Measurements from ENCODE around the gene TMTC4. TPM values are rescaled to one million over a fixed set of nuclear protein-coding genes. Genes with fewer than 3 reads are reported as not detected.

The TMTC4 gene
- total RNA-seq, 5 donors from 2014 or later (not counting 1 experiment from before 2014, with no cell fraction given) = 7.0 to 52.2 (median 27.7) TPM

- peaks cover 2 to 59% of the 10 kb centered on the region in 2 donors for H3K36me3 ChIP-seq (ENCODE audit: control insufficient read depth in 2 of 2, extremely low read depth in 1 of 2, insufficient read depth in 1 of 2, low read length in 1 of 2)
- no peaks in the 10 kb centered on the region for H3K9me3 ChIP-seq
- no peak overlapping the region for H3K4me3 Mint-ChIP-seq
Observed at GRCh38 chr13:100662468-100663211, 12.0 kb downstream of the TMTC4 start.

GRCh38 chr13:100660761-100661160 is 13.8 kb downstream of the TMTC4 start:
- H3K27ac Mint-ChIP-seq = no peak overlapping the region

More at GRCh38 chr13:100662468-100663211, 12.0 kb downstream of the TMTC4 start:
- no peaks in the 10 kb centered on the region for H3K9me3 Mint-ChIP-seq
- Histone ChIP-seq H3K4me3 (ENCODE audit: control insufficient read depth in 1 of 2, extremely low read depth in 1 of 2, low read length in 1 of 2) (no peak overlapping the region), H3K27me3 (replicated peaks in 1 of 2; ENCODE audit: control insufficient read depth in 2 of 2, extremely low read depth in 1 of 2, insufficient read depth in 2 of 2, low read length in 1 of 2) (no peaks in the 10 kb centered on the region), H3K4me1 (ENCODE audit: control insufficient read depth in 1 of 2, extremely low read depth in 1 of 2, insufficient read depth in 2 of 2, low read length in 2 of 2) (peaks cover 6 to 19% of the 10 kb centered on the region in 2 experiments), H3K27ac (ENCODE audit: low read length) (no peak overlapping the region)
- H3K36me3 Mint-ChIP-seq = peaks cover 67% of the 10 kb centered on the region
- DNase-seq (no peak), ATAC-seq (replicated peaks in 1 of 4) (no peak)
- WGBS (ENCODE audit: insufficient coverage) = 89% methylated on average over 20 of the region's 24 CpGs
- ChIA-PET POLR2A (no interaction called here), CTCF (no interaction called here)
- H3K4me1 Mint-ChIP-seq = peaks cover 16 to 23% (median 20%) of the 10 kb centered on the region in 3 donors
- H3K27ac Mint-ChIP-seq = no peak overlapping the region
- no peaks in the 10 kb centered on the region for H3K27me3 Mint-ChIP-seq

GRCh38 chr13:100659578-100659977 is 15.0 kb downstream of the TMTC4 start:
- H3K36me3 ChIP-seq (ENCODE audit: control insufficient read depth in 2 of 2, extremely low read depth in 1 of 2, insufficient read depth in 1 of 2, low read length in 1 of 2) = peaks cover 2 to 53% of the 10 kb centered on the region in 2 donors
- no peak overlapping the region for H3K4me3 ChIP-seq (ENCODE audit: control insufficient read depth in 1 of 2, extremely low read depth in 1 of 2, low read length in 1 of 2)
- no peak overlapping the region for H3K27ac ChIP-seq (ENCODE audit: low read length)
- no peak overlapping the region for H3K4me3 Mint-ChIP-seq
- no peaks in the 10 kb centered on the region for H3K9me3 ChIP-seq
- H3K4me1 Mint-ChIP-seq = peaks cover 16 to 23% (median 20%) of the 10 kb centered on the region in 3 donors
- peaks cover 6 to 19% of the 10 kb centered on the region in 2 experiments for H3K4me1 ChIP-seq (ENCODE audit: control insufficient read depth in 1 of 2, extremely low read depth in 1 of 2, insufficient read depth in 2 of 2, low read length in 2 of 2)
- H3K27me3 ChIP-seq (replicated peaks in 1 of 2; ENCODE audit: control insufficient read depth in 2 of 2, extremely low read depth in 1 of 2, insufficient read depth in 2 of 2, low read length in 1 of 2) = no peaks in the 10 kb centered on the region
- DNase-seq (no peak), ATAC-seq (replicated peaks in 1 of 4) (no peak)
- peaks cover 60% of the 10 kb centered on the region for H3K36me3 Mint-ChIP-seq
- ChIA-PET CTCF (no interaction called here), POLR2A (no interaction called here)
- no peaks in the 10 kb centered on the region for H3K27me3 Mint-ChIP-seq
- no peaks in the 10 kb centered on the region for H3K9me3 Mint-ChIP-seq
- 89% methylated on average over 2 of the region's 4 CpGs for WGBS (ENCODE audit: insufficient coverage)
- H3K27ac Mint-ChIP-seq = peak overlapping the region in 1 of 2 donors; percentile 22

More at GRCh38 chr13:100660761-100661160, 13.8 kb downstream of the TMTC4 start:
- H3K9me3 Mint-ChIP-seq = no peaks in the 10 kb centered on the region
- DNase-seq (no peak), ATAC-seq (replicated peaks in 1 of 4) (no peak)
- peaks cover 61% of the 10 kb centered on the region for H3K36me3 Mint-ChIP-seq
- peaks cover 2 to 60% of the 10 kb centered on the region in 2 donors for H3K36me3 ChIP-seq (ENCODE audit: control insufficient read depth in 2 of 2, extremely low read depth in 1 of 2, insufficient read depth in 1 of 2, low read length in 1 of 2)
- POLR2A ChIA-PET = no interaction called here
- no peak overlapping the region for H3K4me3 ChIP-seq (ENCODE audit: control insufficient read depth in 1 of 2, extremely low read depth in 1 of 2, low read length in 1 of 2)
- WGBS (ENCODE audit: insufficient coverage) = 86% methylated on average over 7 of the region's 8 CpGs
- H3K27me3 ChIP-seq (replicated peaks in 1 of 2; ENCODE audit: control insufficient read depth in 2 of 2, extremely low read depth in 1 of 2, insufficient read depth in 2 of 2, low read length in 1 of 2) = no peaks in the 10 kb centered on the region
- H3K9me3 ChIP-seq = no peaks in the 10 kb centered on the region
- H3K4me1 Mint-ChIP-seq = peaks cover 16 to 23% (median 20%) of the 10 kb centered on the region in 3 donors
- CTCF ChIA-PET = no interaction called here
- no peak overlapping the region for H3K27ac ChIP-seq (ENCODE audit: low read length)
- no peaks in the 10 kb centered on the region for H3K27me3 Mint-ChIP-seq
- no peak overlapping the region for H3K4me3 Mint-ChIP-seq
- H3K4me1 ChIP-seq (ENCODE audit: control insufficient read depth in 1 of 2, extremely low read depth in 1 of 2, insufficient read depth in 2 of 2, low read length in 2 of 2) = peaks cover 6 to 19% of the 10 kb centered on the region in 2 experiments

GRCh38 chr13:100658363-100658762 is 16.2 kb downstream of the TMTC4 start:
- H3K9me3 Mint-ChIP-seq = no peaks in the 10 kb centered on the region
- POLR2A ChIA-PET = no interaction called here
- Histone ChIP-seq H3K9me3 (no peaks in the 10 kb centered on the region), H3K36me3 (ENCODE audit: control insufficient read depth in 2 of 2, extremely low read depth in 1 of 2, insufficient read depth in 1 of 2, low read length in 1 of 2) (peaks cover 2 to 48% of the 10 kb centered on the region in 2 donors), H3K27me3 (replicated peaks in 1 of 2; ENCODE audit: control insufficient read depth in 2 of 2, extremely low read depth in 1 of 2, insufficient read depth in 2 of 2, low read length in 1 of 2) (no peaks in the 10 kb centered on the region), H3K4me1 (ENCODE audit: control insufficient read depth in 1 of 2, extremely low read depth in 1 of 2, insufficient read depth in 2 of 2, low read length in 2 of 2) (peaks cover 6 to 19% of the 10 kb centered on the region in 2 experiments), H3K4me3 (ENCODE audit: control insufficient read depth in 1 of 2, extremely low read depth in 1 of 2, low read length in 1 of 2) (no peak overlapping the region), H3K27ac (ENCODE audit: low read length) (no peak overlapping the region)
- no peaks in the 10 kb centered on the region for H3K27me3 Mint-ChIP-seq
- H3K27ac Mint-ChIP-seq = peak overlapping the region in 1 of 2 donors; percentile 44
- DNase-seq (no peak), ATAC-seq (replicated peaks in 1 of 4) (peak in 1 of 4 experiments; percentile 37)
- WGBS (ENCODE audit: insufficient coverage) = 39% methylated on average over 2 of the region's 2 CpGs
- CTCF ChIA-PET = no interaction called here
- peaks cover 16 to 23% (median 20%) of the 10 kb centered on the region in 3 donors for H3K4me1 Mint-ChIP-seq
- H3K36me3 Mint-ChIP-seq = peaks cover 58% of the 10 kb centered on the region
- H3K4me3 Mint-ChIP-seq = peak overlapping the region in 1 of 3 donors; percentile 1

GRCh38 chr13:100657881-100658315 is 16.7 kb downstream of the TMTC4 start:
- Histone ChIP-seq H3K4me3 (ENCODE audit: control insufficient read depth in 1 of 2, extremely low read depth in 1 of 2, low read length in 1 of 2) (no peak overlapping the region), H3K36me3 (ENCODE audit: control insufficient read depth in 2 of 2, extremely low read depth in 1 of 2, insufficient read depth in 1 of 2, low read length in 1 of 2) (peaks cover 2 to 44% of the 10 kb centered on the region in 2 donors), H3K27ac (ENCODE audit: low read length) (no peak overlapping the region), H3K4me1 (ENCODE audit: control insufficient read depth in 1 of 2, extremely low read depth in 1 of 2, insufficient read depth in 2 of 2, low read length in 2 of 2) (peaks cover 6 to 19% of the 10 kb centered on the region in 2 experiments), H3K9me3 (no peaks in the 10 kb centered on the region), H3K27me3 (replicated peaks in 1 of 2; ENCODE audit: control insufficient read depth in 2 of 2, extremely low read depth in 1 of 2, insufficient read depth in 2 of 2, low read length in 1 of 2) (no peaks in the 10 kb centered on the region)
- WGBS (ENCODE audit: insufficient coverage) = 95% methylated on average over 2 of the region's 5 CpGs
- Mint-ChIP-seq H3K4me3 (peak overlapping the region in 1 of 3 donors; percentile 1), H3K36me3 (peaks cover 58% of the 10 kb centered on the region), H3K9me3 (no peaks in the 10 kb centered on the region), H3K27ac (no peak overlapping the region), H3K4me1 (peaks cover 15 to 23% (median 20%) of the 10 kb centered on the region in 3 donors), H3K27me3 (no peaks in the 10 kb centered on the region)
- no peak for DNase-seq
- no peak for ATAC-seq (replicated peaks in 1 of 4)
- ChIA-PET CTCF (no interaction called here), POLR2A (no interaction called here)

GRCh38 chr13:100652510-100652909 is 22.1 kb downstream of the TMTC4 start:
- H3K27me3 Mint-ChIP-seq = no peaks in the 10 kb centered on the region
- H3K4me1 Mint-ChIP-seq = no peaks in the 10 kb centered on the region
- Histone ChIP-seq H3K4me3 (ENCODE audit: control insufficient read depth in 1 of 2, extremely low read depth in 1 of 2, low read length in 1 of 2) (no peak overlapping the region), H3K27me3 (replicated peaks in 1 of 2; ENCODE audit: control insufficient read depth in 2 of 2, extremely low read depth in 1 of 2, insufficient read depth in 2 of 2, low read length in 1 of 2) (no peaks in the 10 kb centered on the region), H3K9me3 (no peaks in the 10 kb centered on the region), H3K4me1 (ENCODE audit: control insufficient read depth in 1 of 2, extremely low read depth in 1 of 2, insufficient read depth in 2 of 2, low read length in 2 of 2) (no peaks in the 10 kb centered on the region), H3K36me3 (ENCODE audit: control insufficient read depth in 2 of 2, extremely low read depth in 1 of 2, insufficient read depth in 1 of 2, low read length in 1 of 2) (peaks cover 0 to 20% of the 10 kb centered on the region in 2 donors), H3K27ac (ENCODE audit: low read length) (no peak overlapping the region)
- no peak overlapping the region for H3K4me3 Mint-ChIP-seq
- WGBS (ENCODE audit: insufficient coverage) = no CpG with 5 or more reads among the region's 2 CpGs
- peaks cover 53% of the 10 kb centered on the region for H3K36me3 Mint-ChIP-seq
- H3K27ac Mint-ChIP-seq = no peak overlapping the region
- ATAC-seq (replicated peaks in 1 of 4) = no peak
- CTCF ChIA-PET = no interaction called here
- H3K9me3 Mint-ChIP-seq = no peaks in the 10 kb centered on the region
- POLR2A ChIA-PET = interaction anchor here in 1 of 2 donors (0.6 kb wide), 1 partner anchor 34 kb away, joined by 3 read pairs; no protein-coding TSS in a partner anchor
- DNase-seq = no peak

Data from T-cell (primary cell).